Body of pancreas (tissue), 4 donors: ENCODE measurements around the gene RPN2.

Experiments used
- POLR2A ChIP-seq, 3 donors: fragments of 450-650 bp; IDR thresholded peaks; one replicate each; pipeline ENCODE4 v1.6.1; 2016; ENCODE audit warnings: antibody characterized with exemption in 3 of 3, mild to moderate bottlenecking in 2 of 3
- TF ChIP-seq, protein P1 (sequence below), 7 experiments: fragments of 450-650 bp in 4 of 7; fragments of 200-600 bp in 3 of 7; sonication (generic) in 3 of 7; IDR thresholded peaks; one replicate each; pipeline ENCODE4 v1.5.1; 2016 to 2019; ENCODE audit warnings: antibody characterized with exemption in 7 of 7

DNA sequence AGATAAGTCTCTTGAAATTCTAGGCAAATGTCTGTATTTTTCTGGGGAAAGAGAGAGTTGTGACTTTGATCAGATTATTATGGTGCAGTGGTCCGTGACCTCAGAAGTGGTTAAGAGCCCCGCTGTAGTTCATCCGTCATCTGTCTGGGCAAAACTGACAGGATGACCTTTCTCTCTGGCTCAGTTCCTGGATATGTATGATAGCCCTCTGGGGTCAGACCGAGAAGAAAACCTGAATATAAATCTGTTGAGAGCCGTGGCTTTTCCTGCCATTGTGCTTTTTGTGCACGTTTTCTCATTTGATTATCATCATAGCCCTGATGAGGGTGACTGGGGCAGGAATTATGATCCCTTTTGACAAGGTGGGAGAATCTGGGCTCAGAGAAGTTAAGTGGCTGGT is 55.9 kb downstream of the RPN2 start:
- TF ChIP-seq, protein P1, sequence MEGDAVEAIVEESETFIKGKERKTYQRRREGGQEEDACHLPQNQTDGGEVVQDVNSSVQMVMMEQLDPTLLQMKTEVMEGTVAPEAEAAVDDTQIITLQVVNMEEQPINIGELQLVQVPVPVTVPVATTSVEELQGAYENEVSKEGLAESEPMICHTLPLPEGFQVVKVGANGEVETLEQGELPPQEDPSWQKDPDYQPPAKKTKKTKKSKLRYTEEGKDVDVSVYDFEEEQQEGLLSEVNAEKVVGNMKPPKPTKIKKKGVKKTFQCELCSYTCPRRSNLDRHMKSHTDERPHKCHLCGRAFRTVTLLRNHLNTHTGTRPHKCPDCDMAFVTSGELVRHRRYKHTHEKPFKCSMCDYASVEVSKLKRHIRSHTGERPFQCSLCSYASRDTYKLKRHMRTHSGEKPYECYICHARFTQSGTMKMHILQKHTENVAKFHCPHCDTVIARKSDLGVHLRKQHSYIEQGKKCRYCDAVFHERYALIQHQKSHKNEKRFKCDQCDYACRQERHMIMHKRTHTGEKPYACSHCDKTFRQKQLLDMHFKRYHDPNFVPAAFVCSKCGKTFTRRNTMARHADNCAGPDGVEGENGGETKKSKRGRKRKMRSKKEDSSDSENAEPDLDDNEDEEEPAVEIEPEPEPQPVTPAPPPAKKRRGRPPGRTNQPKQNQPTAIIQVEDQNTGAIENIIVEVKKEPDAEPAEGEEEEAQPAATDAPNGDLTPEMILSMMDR (IDR thresholded peaks at IDR 0.05) = no peak
- TF ChIP-seq POLR2A (IDR thresholded peaks at IDR 0.05) = no peak
